SJSA1 (cell line): ENCODE measurements around the gene CRABP2. TPM values are rescaled to one million over a fixed set of nuclear protein-coding genes. Genes with fewer than 3 reads are reported as not detected.

Experiments
- DNase-seq, 2 experiments: peaks; one replicate each; pipeline ENCODE4 v3.0.0-alpha.2; 2015 to 2020; ENCODE audit warnings: low spot score in 2 of 2, low read depth in 1 of 2
- H3K27ac ChIP-seq: fragments of 250-450 bp; sonication (Bioruptor Pico); 2 replicates; pipeline ENCODE4 v1.5.1; 2020; ENCODE audit warnings: mild to moderate bottlenecking, moderate library complexity
- H3K27me3 ChIP-seq: fragments of 250-450 bp; sonication (Bioruptor Pico); replicated peaks from 2 replicates; pipeline ENCODE4 v1.5.1; 2020; ENCODE audit warnings: mild to moderate bottlenecking, moderate library complexity
- H3K36me3 ChIP-seq: fragments of 250-450 bp; sonication (Bioruptor Pico); 2 replicates; pipeline ENCODE4 v1.5.1; 2020; ENCODE audit warnings: mild to moderate bottlenecking
- H3K4me1 ChIP-seq: fragments of 250-450 bp; sonication (Bioruptor Pico); replicated peaks from 2 replicates; pipeline ENCODE4 v1.6.1; 2021; ENCODE audit warnings: mild to moderate bottlenecking
- H3K4me3 ChIP-seq: fragments of 250-450 bp; sonication (Bioruptor Pico); 2 replicates; pipeline ENCODE4 v1.5.1; 2020; ENCODE audit warnings: mild to moderate bottlenecking
- H3K9me3 ChIP-seq: fragments of 250-450 bp; sonication (Bioruptor Pico); replicated peaks from 2 replicates; pipeline ENCODE4 v1.5.1; 2020; ENCODE audit warnings: mild to moderate bottlenecking
- total RNA-seq: library from RNA; depleted of rRNA; stranded (reverse); fragments of >200 nt; shearing (Covaris generic); gene quantifications from 2 replicates; pipeline ENCODE4 v1.2.3, GENCODE V29; 2014

CRABP2 gene
- total RNA-seq, 1 experiment from 2014 or later = 2.8 TPM

DNA sequence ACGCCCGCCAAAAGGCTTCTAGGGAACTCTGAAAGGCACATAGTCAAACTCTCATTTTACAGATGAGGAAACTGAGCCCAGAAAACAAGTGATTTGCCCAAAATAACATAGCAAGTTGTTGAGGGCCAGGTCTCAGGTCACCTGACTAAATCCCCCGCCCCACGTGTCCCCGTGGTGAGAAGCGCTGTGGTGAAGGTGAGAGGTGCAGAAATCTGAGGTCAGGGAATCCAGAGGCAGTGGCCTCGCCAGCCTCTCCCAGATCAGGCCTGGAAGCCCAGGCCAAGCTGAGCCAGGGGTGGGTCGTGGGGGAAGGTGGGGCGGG lies 41.0 kb upstream of the CRABP2 start:
- H3K4me1 ChIP-seq = peaks cover 52% of the 10 kb centered on the region
- H3K36me3 ChIP-seq = peaks cover 81% of the 10 kb centered on the region
- H3K9me3 ChIP-seq = no peaks in the 10 kb centered on the region

DNA sequence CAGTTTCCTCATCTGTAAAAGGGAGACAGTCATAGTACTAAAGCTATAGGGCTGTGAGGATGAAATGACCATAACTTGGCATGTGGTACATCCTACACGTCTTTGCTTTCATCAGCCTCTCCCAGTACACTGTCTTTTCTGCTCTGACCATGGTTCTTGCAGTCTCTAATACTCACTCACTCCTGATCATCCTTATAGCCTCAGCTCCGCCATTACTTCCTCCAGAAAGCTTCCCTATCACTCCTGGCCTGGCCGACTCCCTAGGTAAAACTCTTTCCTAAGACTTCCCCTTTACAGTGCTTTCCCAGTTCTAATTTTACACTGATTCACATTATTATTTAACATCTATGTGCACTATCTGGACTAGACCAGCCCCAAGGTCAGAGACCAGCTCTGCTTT lies 40.5 kb upstream of the CRABP2 start:
- no peaks in the 10 kb centered on the region for H3K27me3 ChIP-seq
- H3K4me3 ChIP-seq = no peak overlapping the region
- peaks cover 54% of the 10 kb centered on the region for H3K4me1 ChIP-seq
- H3K36me3 ChIP-seq = peaks cover 78% of the 10 kb centered on the region
- H3K27ac ChIP-seq = peak overlapping the region; percentile 100
- H3K9me3 ChIP-seq = no peaks in the 10 kb centered on the region
- no peak for DNase-seq

More for the DNA sequence above, 41.0 kb upstream of the CRABP2 start:
- no peaks in the 10 kb centered on the region for H3K27me3 ChIP-seq
- peak overlapping the region; percentile 38 for H3K4me3 ChIP-seq
- no peak for DNase-seq
- peak overlapping the region; percentile 100 for H3K27ac ChIP-seq

DNA sequence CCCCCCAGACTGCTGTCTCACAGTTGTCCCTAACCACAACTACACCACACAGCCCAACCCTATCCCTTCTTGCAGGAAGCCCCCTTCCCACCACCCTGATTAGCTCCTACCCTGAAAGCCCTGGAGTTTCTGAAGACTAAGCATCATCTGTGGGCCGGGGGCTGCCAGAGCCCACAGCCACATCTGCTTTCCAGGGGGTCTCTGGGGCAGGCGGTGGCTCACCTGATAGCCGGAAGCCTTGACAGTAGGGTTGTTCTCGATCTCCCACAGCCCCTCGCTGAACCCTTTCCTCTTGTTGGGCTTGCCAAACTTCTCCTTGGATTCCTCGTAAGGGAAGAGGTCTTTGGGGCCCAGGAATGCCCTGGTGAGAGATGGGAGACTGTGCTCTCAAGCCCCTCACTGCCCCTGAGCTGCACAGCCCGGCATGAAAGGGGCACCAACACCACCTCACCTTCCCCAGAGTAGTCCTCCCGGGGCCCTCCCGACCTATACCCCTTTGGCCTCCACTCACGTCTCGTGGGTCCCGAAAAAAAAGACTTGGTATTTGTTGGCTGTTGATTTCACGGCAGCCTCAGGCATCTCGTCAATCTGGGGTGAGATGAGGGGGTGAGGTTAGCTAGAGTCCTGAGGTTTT lies 39.5 kb upstream of the CRABP2 start:
- peaks cover 78% of the 10 kb centered on the region for H3K36me3 ChIP-seq
- no peaks in the 10 kb centered on the region for H3K27me3 ChIP-seq
- no peak for DNase-seq
- no peak overlapping the region for H3K27ac ChIP-seq
- peaks cover 59% of the 10 kb centered on the region for H3K4me1 ChIP-seq
- no peaks in the 10 kb centered on the region for H3K9me3 ChIP-seq
- H3K4me3 ChIP-seq = no peak overlapping the region

DNA sequence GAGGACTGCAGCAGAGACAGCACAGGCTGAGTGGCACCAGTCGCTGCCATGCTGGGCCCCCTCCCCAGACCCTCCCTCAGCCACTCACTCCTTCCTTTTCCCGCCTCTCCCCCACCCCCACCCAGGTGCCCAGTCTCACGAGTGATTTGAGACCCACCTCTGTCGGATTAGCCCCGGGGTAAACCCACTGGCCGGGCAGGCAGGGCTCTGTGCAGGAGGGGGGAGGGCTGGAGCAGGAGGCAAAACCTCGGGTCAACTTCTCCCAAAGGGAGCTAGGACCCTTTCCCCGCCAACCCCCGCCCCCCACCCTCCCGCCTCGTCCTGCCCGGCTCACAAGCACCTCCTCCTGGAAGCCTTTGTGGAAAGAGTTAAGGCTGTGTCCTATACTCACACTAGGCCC lies 39.0 kb upstream of the CRABP2 start:
- H3K9me3 ChIP-seq = no peaks in the 10 kb centered on the region
- DNase-seq = no peak
- H3K36me3 ChIP-seq = peaks cover 78% of the 10 kb centered on the region
- no peak overlapping the region for H3K4me3 ChIP-seq
- peaks cover 55% of the 10 kb centered on the region for H3K4me1 ChIP-seq
- no peak overlapping the region for H3K27ac ChIP-seq
- H3K27me3 ChIP-seq = no peaks in the 10 kb centered on the region

DNA sequence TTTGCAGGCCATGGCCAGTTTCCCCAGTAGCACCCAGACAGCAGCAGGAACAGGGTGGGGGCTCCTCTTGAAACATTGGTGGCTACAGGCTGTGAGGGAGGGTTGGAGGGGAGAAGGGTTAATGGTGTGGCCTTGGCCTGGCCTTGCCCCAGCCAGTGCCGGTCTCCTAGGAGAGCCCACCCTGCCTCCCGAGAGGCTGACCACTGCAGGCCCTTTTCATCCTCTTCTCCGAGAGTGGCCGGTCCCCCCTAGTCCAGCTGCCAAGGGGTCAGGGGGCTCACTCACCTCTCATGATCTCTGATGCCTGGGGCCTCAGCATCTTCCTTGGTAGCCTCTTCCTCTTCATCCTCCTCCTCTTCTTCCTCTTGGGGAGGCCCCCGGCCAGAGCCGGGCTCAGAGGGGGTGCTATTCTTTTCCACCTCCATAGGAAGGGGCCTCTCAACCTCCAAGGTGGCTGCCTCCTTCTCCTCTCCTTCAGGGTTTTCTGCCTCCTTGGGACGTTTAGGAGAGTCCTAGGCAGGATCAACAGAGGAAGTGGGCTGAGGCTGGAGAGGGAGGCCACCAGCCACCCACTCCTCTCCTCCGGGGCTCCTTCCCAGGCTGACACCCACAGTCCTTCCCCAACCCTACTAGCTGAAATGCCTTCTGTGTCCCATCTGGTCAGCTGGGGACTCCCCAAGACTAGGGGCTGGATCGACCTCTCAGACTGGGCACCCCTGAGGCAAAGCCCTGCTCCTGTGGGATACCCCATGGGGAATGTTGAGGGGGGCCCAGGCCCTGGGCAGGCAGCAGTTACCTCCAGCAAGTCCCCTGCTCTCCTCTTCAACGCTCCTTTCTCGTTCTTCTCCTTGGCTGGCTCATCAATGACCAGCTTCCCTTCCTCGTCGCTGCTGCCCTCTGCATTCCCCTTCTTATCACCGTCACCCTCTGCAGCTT lies 38.3 kb upstream of the CRABP2 start:
- Histone ChIP-seq H3K9me3 (no peaks in the 10 kb centered on the region), H3K36me3 (peaks cover 76% of the 10 kb centered on the region), H3K4me3 (no peak overlapping the region), H3K27me3 (no peaks in the 10 kb centered on the region), H3K4me1 (peaks cover 48% of the 10 kb centered on the region), H3K27ac (no peak overlapping the region)
- no peak for DNase-seq

DNA sequence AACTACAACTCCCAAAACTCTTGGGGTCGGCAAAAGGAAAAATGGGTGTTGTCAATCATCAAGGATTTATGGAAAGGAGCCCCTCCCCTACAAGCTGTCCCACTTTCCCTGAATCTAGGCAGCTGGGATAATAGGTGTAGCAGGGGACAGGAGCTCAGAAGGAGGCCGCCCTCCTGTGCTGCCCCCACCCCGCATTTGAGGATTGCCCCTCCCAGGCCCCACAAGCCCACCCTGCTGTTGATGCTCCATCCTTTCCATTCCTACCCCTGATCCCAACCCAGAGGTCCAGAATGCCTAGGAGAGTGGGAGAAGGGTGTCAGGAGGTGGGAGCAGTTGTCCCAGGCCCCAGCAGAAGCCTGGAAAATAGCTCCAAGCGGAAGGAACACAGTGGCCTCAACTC lies 37.4 kb upstream of the CRABP2 start:
- Histone ChIP-seq H3K4me1 (peaks cover 40% of the 10 kb centered on the region), H3K27ac (no peak overlapping the region), H3K36me3 (peaks cover 76% of the 10 kb centered on the region), H3K27me3 (no peaks in the 10 kb centered on the region), H3K4me3 (no peak overlapping the region), H3K9me3 (no peaks in the 10 kb centered on the region)
- no peak for DNase-seq

DNA sequence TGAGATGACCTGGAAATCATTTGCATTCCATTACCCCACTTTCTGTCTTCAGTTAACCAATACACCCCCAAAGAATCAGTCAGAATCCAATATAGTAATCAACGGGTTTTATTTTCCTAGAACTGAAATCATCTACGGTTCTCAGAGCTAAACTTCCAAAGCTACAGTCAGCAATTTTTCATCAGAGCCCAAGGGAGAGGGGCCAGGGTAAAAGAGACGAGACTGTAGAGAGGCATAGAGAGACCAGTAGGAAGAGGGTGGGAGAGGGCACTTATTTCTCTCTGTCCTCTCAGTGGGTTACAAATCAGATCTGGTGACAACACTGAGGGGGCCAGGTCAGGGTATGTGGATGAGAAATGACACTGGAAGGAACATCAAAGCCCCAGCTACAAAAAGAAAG lies 36.6 kb upstream of the CRABP2 start:
- H3K4me1 ChIP-seq = peaks cover 33% of the 10 kb centered on the region
- no peaks in the 10 kb centered on the region for H3K9me3 ChIP-seq
- H3K36me3 ChIP-seq = peaks cover 78% of the 10 kb centered on the region
- no peak for DNase-seq
- no peaks in the 10 kb centered on the region for H3K27me3 ChIP-seq
- peak overlapping the region; percentile 27; the same call in 1 of the 2 replicates for H3K27ac ChIP-seq
- H3K4me3 ChIP-seq = no peak overlapping the region

DNA sequence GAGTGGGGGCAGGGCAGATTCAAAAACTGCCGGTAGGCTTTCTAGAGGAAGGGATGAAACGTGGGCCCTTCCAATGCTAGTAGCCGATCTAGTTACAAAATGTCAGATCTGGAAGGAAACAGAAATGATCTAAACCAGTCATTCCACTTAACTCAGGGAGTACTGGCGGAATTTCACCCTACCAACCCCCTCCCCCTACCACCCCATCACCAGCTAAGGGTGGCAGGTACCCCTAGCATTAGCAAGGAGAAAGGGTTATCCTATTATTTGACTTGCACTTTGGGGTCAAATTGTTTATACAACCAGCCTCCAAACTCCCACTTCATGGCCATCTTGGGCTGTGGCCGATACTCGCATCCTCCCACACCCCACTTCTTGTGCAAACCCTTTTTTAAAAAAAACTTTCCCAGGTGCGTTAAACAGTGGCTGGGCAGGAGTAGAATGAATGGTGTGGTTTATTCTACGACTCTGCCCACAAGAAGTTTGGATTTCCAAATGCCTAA lies 36.1 kb upstream of the CRABP2 start:
- Histone ChIP-seq H3K36me3 (peaks cover 83% of the 10 kb centered on the region), H3K4me1 (peaks cover 29% of the 10 kb centered on the region), H3K27ac (peak overlapping the region; percentile 27), H3K4me3 (no peak overlapping the region), H3K9me3 (no peaks in the 10 kb centered on the region), H3K27me3 (no peaks in the 10 kb centered on the region)
- no peak for DNase-seq

DNA sequence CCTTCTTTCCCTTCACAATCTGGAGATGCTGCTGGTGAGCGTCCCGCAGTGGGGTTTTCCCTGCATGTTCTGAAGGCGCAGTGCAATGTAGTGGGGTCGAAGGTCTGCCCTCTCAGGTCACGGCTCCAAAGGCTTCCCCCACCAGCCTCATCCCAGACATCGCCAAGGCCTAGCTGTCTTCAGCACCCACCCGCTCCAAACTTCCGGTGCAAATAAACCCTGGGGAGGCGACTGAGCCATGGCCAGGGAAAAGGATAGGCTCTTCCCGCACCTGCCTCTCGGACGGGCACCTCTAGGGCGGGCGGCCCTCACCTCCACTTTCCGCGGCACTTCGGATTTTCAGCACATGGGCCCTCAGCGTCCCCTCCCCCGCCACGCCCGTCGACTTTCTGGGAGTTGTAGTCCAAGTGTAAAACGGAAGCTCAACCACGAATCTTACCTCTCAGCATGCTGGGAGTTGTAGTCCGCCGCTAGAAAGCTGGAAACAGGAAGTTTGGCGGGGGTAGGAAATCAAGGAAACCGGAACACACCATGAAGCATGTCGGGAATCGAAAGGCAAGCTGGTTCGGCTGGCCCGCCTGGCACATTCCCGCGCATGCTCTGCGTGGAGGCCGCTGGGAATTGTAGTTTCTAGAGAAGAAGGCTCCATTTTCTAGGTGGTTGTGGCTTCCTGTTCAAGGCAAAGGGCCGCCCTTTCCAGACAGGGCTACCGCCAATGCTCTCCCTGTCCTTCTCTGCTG lies 35.5 kb upstream of the CRABP2 start, which contains the start of gene MRPL24:
Gene MRPL24, minus strand, starts transcription at position 348 of the 740 bp plus-strand sequence. CDS start 2,384 bp downstream, outside the sequence.
- peaks cover 80% of the 10 kb centered on the region for H3K36me3 ChIP-seq

DNA sequence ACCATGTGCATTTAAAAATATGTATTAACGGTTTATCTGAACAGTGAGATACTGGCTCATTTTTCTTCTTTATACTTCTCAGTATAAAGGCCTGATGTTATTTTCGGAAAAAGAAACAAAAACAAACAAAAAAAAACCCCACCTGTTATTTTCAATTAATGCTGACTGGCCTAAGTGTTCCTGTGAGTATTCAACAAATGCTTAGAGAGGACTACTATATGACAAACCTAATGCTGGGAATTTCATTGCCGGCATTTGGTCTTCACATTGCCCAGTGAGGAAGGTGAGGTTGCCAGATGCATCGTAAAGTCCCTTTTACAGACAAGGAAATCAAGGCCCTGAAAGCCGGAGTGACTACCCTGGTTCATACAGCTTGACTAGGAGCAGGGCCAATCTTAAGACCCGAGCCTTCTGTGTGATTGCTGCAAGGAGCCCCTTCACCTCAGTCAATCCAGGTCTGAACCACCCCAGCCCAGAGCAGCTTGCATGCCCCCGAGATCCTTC lies 34.9 kb upstream of the CRABP2 start:
- DNase-seq = no peak
- H3K27ac ChIP-seq = no peak overlapping the region
- H3K36me3 ChIP-seq = peaks cover 77% of the 10 kb centered on the region

More for the DNA sequence above, 35.5 kb upstream of the CRABP2 start, which contains the start of gene MRPL24:
- peak within 1 kb of the TSS; percentile 28 for H3K27ac ChIP-seq
- H3K9me3 ChIP-seq = no peaks in the 10 kb centered on the region
- peaks cover 23% of the 10 kb centered on the region for H3K4me1 ChIP-seq
- peak within 1 kb of the TSS; percentile 54 for H3K4me3 ChIP-seq
- peak; percentile 97 to 98 for DNase-seq
- no peaks in the 10 kb centered on the region for H3K27me3 ChIP-seq

DNA sequence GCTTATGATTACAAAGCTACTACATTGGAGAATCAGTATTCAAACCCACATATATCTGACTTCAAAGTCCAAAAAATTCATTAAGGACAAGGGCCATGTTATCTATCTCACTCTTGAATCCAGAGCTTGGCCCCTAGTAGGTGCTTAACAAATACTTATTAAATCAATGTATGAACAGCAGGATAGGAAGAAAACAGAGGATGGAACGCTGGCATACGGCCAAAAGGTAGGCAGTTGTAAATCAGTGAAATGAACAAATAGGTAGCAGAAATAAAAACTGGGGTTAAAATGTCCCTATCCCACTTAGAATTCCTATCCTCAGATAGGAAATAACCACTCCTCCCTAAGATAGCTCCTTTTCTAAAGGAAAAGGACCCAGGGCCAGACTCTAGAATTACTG lies 33.5 kb upstream of the CRABP2 start:
- H3K27ac ChIP-seq = no peak overlapping the region
- H3K4me1 ChIP-seq = peaks cover 20% of the 10 kb centered on the region
- peaks cover 66% of the 10 kb centered on the region for H3K36me3 ChIP-seq
- no peaks in the 10 kb centered on the region for H3K27me3 ChIP-seq
- no peak for DNase-seq
- H3K4me3 ChIP-seq = no peak overlapping the region
- H3K9me3 ChIP-seq = no peaks in the 10 kb centered on the region

More for the DNA sequence above, 34.9 kb upstream of the CRABP2 start:
- no peaks in the 10 kb centered on the region for H3K9me3 ChIP-seq
- H3K27me3 ChIP-seq = no peaks in the 10 kb centered on the region
- peaks cover 20% of the 10 kb centered on the region for H3K4me1 ChIP-seq
- H3K4me3 ChIP-seq = peak overlapping the region; percentile 54

DNA sequence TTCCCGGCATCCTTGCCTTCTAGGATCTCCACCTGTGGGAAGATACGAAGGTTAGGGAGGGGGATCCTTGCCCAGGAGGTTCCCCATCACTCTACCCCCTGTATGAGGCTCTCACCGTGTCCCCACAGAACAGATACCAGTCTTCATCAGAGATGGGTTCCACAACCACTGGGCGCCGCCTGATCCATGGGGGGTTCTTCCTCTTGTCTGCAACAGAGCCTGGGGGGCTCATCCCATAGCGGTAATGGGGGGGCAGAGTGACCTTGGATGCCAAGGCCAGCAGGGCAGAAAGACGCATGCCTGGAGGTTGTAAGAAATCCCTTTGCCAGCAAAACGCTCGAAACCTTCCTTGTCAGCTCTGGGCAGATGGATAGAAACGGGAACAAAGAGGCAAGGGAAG lies 33.0 kb upstream of the CRABP2 start:
- no peaks in the 10 kb centered on the region for H3K9me3 ChIP-seq
- no peak for DNase-seq
- H3K4me3 ChIP-seq = no peak overlapping the region
- no peak overlapping the region for H3K27ac ChIP-seq
- peaks cover 20% of the 10 kb centered on the region for H3K4me1 ChIP-seq
- H3K36me3 ChIP-seq = peaks cover 65% of the 10 kb centered on the region
- no peaks in the 10 kb centered on the region for H3K27me3 ChIP-seq

DNA sequence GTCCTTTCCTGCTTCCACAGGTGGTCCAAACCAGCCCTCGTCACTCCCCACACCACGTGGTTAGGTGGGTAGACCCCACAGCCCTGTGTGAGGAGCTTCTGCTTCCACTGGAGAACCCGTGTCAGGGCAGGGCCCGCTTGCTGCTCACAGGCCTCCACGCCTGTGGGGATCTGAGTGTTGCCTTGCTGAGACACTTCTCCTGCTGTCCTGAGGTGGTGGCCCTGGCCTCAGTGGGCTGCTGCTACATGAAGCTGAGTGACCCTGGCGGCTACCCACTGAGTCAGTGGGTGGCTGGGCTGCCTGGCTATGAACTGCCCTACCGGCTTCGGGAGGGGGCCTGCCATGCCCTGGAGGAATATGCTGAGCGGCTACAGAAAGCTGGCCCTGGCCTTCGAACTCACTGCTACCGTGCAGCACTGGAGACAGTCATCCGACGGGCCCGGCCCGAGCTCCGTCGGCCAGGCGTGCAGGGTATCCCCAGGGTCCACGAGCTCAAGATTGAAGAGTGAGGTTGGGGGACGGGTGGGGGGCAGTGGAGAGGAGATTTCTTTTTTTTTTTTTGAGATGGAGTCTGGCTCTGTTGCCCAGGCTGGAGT lies 28.7 kb upstream of the CRABP2 start:
- 0 out of 2 replicates have a peak, but pooled peaks cover 3% of the 10 kb centered on the region for H3K4me1 ChIP-seq
- no peak overlapping the region for H3K4me3 ChIP-seq
- H3K9me3 ChIP-seq = no peaks in the 10 kb centered on the region
- DNase-seq = no peak
- peaks cover 32% of the 10 kb centered on the region for H3K36me3 ChIP-seq
- no peak overlapping the region for H3K27ac ChIP-seq
- no peaks in the 10 kb centered on the region for H3K27me3 ChIP-seq
